HG03521 (cell line): Measurements from ENCODE around the gene CILP.

ENCODE experiments used
- ATAC-seq: cut with Tn5 transposase; IDR thresholded peaks from one replicate; pipeline ENCODE4 v1.9.1; 2021; ENCODE audit warnings: mild to moderate bottlenecking, moderate library complexity; ENCODE audit not compliant: unreplicated experiment

The CILP gene

GRCh38 chr15:65163041-65163440, 48.2 kb downstream of the CILP start:
- no peak for ATAC-seq

- ATAC-seq = no peak
Observed at GRCh38 chr15:65156692-65157091, 54.6 kb downstream of the CILP start.

GRCh38 chr15:65154720-65155119, 56.6 kb downstream of the CILP start:
- no peak for ATAC-seq

GRCh38 chr15:65147902-65148301, 63.4 kb downstream of the CILP start:
- no peak for ATAC-seq

- no peak for ATAC-seq
Observed at GRCh38 chr15:65146438-65146837, 64.8 kb downstream of the CILP start.
